ENCODE data around the gene ACTL7B.

ACTL7B gene

GRCh38 chr9:108869092-108869725 lies 13.4 kb upstream of the ACTL7B start:
- ChIA-PET POLR2A (no interaction called here), CTCF (interaction anchor here (1.2 kb wide), 1 partner anchor 14 kb away, joined by 4 read pairs; no protein-coding TSS in a partner anchor)
- no peak for DNase-seq (ENCODE audit: extremely low spot score)
- no peak for TF ChIP-seq CTCF (IDR thresholded peaks at IDR 0.05; ENCODE audit: control extremely low read depth, extremely low read depth, low read depth, missing control alignments)

GRCh38 chr9:108867829-108868228 lies 12.0 kb upstream of the ACTL7B start:
- POLR2A ChIA-PET = no interaction called here
- CTCF ChIA-PET = no interaction called here
- TF ChIP-seq CTCF (IDR thresholded peaks at IDR 0.05; ENCODE audit: control extremely low read depth, extremely low read depth, low read depth, missing control alignments) = no peak
- DNase-seq (ENCODE audit: extremely low spot score) = no peak

- CTCF ChIA-PET = no interaction called here
- DNase-seq (ENCODE audit: extremely low spot score) = no peak
- no peak for TF ChIP-seq CTCF (IDR thresholded peaks at IDR 0.05; ENCODE audit: control extremely low read depth, extremely low read depth, low read depth, missing control alignments)
- POLR2A ChIA-PET = no interaction called here
Observed at GRCh38 chr9:108867116-108867515, 11.3 kb upstream of the ACTL7B start.

- CTCF ChIA-PET = interaction anchor here (0.6 to 1.1 kb wide), 2 partner anchors 12 to 25 kb away, joined by 3 read pairs; no protein-coding TSS in a partner anchor
- no peak for DNase-seq (ENCODE audit: extremely low spot score)
- POLR2A ChIA-PET = no interaction called here
- TF ChIP-seq CTCF (IDR thresholded peaks at IDR 0.05; ENCODE audit: control extremely low read depth, extremely low read depth, low read depth, missing control alignments) = no peak
Observed at GRCh38 chr9:108866001-108866420, 10.2 kb upstream of the ACTL7B start.

DNA sequence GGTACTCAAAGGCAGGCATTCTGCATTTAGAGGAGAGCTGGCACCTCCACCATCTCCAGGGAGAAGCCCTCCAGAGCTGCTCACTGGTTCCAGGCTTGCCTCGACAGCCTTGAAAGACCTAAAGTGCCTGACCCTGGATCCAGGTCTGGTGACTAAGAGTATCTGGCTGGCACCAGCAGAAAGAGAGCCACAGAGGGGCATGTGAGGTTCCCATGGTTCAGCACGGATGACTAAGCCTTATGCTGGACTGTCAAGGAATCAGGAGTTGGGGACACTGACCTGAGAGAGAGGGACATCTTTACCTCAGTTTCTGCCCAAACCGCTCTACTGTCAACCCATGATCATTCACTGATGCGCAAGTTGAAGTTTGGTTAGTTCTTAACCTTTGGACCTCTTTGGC lies 9.3 kb upstream of the ACTL7B start:
- no peak for TF ChIP-seq CTCF (IDR thresholded peaks at IDR 0.05; ENCODE audit: control extremely low read depth, extremely low read depth, low read depth, missing control alignments)
- DNase-seq (ENCODE audit: extremely low spot score) = no peak
- CTCF ChIA-PET = no interaction called here
- POLR2A ChIA-PET = no interaction called here

GRCh38 chr9:108864446-108864845 lies 8.7 kb upstream of the ACTL7B start:
- no peak for DNase-seq (ENCODE audit: extremely low spot score)
- no peak for TF ChIP-seq CTCF (IDR thresholded peaks at IDR 0.05; ENCODE audit: control extremely low read depth, extremely low read depth, low read depth, missing control alignments)
- POLR2A ChIA-PET = no interaction called here
- CTCF ChIA-PET = no interaction called here

Measured in GM10248 (cell line).